Measurements from ENCODE around the gene PPM1M.

Gene PPM1M, protein sequence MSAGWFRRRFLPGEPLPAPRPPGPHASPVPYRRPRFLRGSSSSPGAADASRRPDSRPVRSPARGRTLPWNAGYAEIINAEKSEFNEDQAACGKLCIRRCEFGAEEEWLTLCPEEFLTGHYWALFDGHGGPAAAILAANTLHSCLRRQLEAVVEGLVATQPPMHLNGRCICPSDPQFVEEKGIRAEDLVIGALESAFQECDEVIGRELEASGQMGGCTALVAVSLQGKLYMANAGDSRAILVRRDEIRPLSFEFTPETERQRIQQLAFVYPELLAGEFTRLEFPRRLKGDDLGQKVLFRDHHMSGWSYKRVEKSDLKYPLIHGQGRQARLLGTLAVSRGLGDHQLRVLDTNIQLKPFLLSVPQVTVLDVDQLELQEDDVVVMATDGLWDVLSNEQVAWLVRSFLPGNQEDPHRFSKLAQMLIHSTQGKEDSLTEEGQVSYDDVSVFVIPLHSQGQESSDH

DNA sequence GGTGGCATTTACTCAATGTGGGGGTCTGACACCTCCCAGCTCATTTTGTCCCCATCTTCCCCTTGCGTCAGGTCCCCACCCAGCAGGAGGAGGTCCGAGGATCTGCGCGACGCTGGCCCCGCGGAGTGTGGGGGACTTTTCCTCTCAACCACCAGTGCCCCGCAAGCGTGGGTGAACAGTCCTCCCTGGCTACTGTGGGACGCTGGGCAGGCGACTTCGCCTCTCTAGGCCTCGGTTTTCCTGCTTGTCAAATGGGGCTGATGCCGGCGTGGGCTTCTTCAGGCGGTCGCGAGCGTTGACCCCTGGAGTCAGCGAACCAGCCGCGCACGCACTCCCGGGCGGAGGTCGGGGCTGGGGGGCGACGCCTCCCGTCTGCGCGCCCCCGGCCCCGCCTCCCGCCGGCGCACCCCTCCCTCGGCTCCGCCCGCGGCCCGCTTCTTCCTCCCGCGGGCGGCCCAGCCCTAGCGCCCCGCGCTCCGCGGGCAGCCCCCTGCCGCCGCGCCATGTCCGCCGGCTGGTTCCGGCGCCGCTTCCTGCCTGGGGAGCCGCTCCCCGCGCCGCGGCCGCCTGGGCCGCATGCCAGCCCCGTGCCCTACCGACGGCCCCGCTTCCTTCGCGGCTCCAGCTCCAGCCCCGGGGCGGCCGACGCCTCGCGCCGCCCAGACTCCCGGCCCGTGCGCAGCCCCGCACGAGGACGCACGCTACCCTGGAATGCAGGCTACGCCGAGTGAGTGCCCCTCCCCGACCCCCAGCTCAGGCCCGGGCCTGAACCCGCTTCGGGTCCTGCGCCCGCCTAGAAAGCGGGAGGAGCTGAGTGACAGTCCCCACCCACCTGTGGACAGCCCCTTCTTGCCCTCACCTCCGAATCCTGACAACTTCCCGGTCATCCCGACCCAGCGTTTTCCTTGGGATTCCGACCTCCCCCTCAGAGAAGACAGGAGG lies at the start of gene PPM1M:
Gene PPM1M, plus strand, starts transcription at position 438 of the 942 bp plus-strand sequence. Its CDS starts 66 bp downstream, at position 504.
- DNase-seq = no peak

DNA sequence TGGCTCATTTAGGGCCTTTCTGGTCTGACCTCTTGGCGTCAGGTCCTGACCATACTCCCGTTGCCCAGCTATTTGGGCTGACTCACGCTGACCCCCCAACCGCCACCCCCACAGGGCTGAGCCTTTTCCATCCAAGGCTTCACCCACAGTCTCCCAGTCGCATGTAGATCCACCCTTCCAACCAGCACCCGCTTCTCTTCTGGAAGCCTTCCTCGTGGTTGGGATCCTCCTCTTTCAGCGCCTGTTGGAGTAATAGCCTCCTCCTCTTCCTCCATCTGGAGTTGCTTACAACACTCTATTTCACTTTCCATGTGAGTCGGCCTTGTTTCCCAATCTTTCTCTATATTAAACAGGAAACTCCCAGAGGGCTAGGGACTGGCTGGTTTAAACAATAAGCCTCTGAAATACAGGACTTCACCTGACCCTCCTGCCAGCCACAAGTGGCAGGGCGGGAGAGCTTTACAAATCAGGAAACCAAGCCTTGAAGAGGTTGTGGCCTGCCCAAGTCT lies 49.7 kb upstream of the PPM1M start:
- no peak for DNase-seq

DNA sequence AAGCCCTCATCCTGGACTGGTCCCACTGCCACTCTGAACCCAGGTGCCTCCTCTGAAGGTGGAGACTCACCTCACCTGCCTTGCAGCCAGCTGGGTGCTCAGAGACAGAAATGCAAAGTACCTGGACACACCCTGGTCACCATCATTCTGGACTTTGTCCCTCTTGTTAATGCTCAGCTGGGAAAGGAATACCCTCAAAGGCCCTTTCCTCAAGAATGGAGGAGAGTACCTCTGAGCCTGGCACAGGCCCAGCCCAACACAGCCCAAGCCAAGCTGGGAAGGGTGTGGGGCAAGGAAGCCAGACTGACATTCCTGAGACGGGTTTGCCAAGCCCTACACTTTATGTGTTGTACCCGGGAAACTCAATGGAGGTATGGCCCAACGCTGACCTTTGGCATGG lies 48.6 kb upstream of the PPM1M start:
- no peak for DNase-seq

DNA sequence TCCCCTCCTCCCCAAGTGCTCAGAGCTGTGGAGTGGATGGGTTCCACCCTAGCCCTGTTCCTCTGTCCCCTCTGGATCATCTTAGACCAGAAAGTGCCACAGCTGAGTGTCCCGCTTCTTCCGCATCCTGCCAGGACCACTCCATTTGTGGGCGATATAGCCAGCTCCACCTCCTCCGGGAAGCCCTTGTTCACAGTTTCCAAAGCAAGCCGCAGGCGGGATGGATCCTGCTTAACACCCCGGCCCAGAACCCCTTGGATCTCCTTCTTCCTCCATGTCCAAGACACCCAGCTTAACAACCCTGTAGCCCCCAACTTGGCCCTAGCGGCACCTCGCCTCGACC lies 48.1 kb upstream of the PPM1M start:
- DNase-seq = no peak

DNA sequence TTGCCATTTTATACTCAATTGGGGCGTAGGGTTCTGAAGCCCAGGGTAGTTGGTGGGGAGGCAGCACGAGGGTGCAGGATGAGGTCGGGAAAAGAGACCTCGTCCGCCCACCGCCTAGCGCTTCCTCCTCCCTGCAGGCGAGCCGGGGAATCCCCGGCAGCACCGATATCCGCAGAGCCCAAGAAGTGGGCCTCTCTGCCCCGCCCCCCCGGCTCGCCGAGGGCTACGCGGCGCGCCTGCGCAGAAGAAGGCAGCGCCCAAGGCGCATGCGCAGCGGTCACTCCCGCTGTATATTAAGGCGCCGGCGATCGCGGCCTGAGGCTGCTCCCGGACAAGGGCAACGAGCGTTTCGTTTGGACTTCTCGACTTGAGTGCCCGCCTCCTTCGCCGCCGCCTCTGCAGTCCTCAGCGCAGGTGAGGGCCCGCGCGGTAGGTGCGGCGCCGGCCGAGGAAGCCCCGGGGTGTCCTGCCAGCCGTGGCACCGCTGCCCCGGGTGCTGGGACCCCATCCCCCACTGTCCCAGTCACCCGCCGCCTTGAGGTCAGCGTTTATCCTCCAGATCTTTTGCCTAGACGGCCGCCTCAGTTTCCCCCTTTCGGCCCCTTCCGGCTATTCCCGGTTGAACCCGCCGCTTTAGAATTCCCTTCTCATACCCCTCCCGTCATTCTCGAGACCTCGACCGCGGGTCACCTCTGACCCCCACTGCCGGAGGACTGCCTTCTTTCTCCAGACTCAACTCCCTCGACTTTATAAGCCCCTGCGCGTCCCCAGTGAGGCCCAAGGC lies 47.5 kb upstream of the PPM1M start, which contains the start of gene ALAS1:
Gene ALAS1, plus strand, starts transcription at position 319 of the 784 bp plus-strand sequence. CDS start 1,082 bp downstream, outside the sequence.
- DNase-seq = peak; percentile 30

DNA sequence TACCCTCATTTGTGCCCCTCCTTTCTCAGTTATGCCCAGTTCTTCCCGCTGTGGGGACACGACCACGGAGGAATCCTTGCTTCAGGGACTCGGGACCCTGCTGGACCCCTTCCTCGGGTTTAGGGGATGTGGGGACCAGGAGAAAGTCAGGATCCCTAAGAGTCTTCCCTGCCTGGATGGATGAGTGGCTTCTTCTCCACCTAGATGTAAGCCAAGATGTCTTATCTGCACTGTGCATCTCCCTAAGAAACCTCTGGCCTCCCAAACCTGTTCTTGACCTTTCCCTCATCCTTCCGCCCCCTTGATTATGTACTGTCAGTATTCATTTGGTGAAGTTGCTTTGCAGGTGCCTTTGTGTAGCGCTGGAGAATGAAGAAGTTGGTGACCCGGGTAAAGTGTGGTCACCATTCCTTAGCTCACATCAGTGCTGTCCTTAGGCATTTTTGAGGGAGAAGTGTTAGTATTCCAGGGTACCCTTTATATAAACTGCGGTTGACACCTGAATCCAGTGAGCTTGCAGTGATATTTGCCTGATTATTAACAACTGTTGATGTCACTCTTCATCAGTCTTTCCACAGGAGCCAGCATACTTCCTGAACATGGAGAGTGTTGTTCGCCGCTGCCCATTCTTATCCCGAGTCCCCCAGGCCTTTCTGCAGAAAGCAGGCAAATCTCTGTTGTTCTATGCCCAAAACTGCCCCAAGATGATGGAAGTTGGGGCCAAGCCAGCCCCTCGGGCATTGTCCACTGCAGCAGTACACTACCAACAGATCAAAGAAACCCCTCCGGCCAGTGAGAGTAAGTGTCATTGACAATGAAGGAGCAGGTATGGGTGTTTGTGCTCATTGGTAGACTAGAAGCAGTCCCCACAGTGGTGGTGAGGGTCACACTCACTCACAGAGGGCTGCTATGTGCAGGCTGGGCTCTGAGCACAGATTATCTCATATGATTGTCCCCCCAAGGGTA lies 46.6 kb upstream of the PPM1M start:
- no peak for DNase-seq

DNA sequence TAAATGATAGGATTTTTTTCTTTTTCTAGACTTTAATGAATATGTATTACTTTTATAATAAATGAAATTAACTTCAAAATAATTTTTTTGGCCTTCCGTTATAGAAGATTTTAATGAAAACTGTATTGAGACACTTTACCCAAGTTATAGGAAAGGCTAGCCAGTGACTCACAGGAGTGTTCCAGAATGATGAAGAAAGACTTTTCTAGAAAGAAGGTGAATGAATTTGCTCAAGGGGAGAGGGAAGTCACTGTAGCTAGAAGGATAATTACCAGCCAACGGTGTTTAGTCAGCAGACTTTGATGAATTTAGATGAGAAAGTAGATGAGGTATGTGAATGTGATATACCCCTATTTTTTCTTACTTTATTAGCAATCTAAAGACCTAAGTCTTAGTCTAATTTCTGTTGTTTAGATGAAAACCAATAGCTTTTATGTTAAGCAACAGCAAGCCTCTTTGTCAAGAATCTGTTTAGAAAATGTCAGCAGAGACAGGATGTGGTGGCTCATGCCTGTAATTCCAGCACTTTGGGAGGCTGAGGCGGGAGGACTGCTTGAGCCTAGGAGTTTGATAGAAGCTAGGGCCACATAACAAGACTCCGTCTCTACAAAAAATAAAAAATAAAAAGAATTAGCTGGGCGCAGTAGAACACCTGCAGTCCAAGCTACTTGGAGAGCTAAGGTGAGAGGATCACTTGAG lies 44.4 kb upstream of the PPM1M start:
- DNase-seq = no peak

DNA sequence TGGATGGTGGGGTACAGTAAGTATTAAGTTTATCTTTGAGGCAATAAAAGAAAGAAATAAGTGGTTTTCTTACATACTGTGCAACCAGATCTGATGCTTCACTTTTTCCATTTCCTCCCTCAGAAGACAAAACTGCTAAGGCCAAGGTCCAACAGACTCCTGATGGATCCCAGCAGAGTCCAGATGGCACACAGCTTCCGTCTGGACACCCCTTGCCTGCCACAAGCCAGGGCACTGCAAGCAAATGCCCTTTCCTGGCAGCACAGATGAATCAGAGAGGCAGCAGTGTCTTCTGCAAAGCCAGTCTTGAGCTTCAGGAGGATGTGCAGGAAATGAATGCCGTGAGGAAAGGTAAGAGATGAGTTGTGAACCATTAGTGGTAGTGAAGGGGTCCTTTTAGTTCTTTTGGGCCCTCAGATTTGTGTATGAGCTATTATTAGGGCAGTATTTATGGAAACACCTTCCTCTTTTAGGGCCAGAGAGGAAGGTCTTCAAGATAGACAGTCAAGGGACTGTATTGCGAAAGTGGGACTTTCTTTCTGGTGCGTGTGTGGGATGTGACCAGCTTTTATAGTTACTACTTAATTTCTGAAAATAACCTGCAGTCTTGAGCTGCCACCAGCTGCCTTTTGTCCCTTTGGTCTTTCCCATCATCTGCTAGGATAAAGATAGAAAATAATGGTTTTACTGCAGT lies 43.0 kb upstream of the PPM1M start:
- DNase-seq = no peak

DNA sequence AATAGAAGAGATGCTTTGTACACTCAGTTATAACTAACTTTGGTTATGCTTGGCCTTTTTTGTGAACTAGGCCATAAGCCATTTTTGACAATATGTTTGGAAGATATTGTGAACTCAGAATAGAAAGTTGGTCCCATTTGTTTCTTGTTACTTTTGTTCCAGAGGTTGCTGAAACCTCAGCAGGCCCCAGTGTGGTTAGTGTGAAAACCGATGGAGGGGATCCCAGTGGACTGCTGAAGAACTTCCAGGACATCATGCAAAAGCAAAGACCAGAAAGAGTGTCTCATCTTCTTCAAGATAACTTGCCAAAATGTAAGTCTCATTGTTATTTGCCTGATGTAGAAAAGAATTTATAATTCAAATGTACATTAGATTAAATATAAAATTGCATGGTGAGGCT lies 41.9 kb upstream of the PPM1M start:
- no peak for DNase-seq

DNA sequence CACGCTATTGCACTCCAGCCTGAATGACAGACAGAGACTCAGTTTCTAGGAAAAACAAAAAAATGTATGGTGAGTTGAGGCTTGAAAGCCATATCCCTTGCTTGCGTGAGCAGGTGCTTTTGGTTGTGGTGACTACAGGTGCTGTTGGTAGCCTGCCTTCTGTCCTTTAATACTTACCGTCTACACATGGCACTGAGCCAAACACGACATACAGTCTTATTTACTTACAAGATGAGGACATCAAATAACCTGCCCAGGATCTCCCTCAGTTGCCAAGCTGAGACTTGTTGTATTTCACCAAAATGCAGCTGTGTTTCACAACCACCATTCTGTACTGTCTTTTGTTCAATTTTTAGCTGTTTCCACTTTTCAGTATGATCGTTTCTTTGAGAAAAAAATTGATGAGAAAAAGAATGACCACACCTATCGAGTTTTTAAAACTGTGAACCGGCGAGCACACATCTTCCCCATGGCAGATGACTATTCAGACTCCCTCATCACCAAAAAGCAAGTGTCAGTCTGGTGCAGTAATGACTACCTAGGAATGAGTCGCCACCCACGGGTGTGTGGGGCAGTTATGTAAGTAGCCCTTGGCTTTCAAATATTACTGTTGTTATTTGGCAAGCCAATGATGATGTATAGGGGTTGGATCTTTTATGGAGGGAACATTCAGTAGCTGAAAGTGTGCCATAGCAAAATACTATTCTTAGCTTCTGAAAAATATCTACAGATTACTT lies 41.1 kb upstream of the PPM1M start:
- peak; percentile 27 for DNase-seq

DNA sequence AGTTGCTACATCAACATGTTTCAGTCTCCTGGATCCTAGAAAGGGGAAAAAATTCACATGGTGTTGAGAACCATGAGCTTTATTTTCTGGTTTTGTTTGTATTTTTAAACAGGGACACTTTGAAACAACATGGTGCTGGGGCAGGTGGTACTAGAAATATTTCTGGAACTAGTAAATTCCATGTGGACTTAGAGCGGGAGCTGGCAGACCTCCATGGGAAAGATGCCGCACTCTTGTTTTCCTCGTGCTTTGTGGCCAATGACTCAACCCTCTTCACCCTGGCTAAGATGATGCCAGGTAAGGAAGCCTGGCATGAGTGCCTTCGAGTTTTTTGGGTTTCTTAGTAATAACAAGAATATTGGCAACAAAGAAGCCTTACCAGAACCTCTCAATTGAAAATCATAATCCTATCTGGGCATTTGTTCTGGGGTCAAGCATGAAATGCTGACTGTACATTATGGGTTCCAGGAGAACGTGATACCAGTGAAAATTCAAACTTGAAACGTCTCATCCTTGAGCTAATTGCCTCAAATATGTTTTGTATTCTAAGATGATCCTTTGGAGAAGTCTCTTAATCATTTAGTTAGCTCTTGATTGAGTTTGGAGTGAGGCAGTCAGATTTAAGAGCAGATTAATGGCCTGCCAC lies 39.7 kb upstream of the PPM1M start:
- DNase-seq = no peak

DNA sequence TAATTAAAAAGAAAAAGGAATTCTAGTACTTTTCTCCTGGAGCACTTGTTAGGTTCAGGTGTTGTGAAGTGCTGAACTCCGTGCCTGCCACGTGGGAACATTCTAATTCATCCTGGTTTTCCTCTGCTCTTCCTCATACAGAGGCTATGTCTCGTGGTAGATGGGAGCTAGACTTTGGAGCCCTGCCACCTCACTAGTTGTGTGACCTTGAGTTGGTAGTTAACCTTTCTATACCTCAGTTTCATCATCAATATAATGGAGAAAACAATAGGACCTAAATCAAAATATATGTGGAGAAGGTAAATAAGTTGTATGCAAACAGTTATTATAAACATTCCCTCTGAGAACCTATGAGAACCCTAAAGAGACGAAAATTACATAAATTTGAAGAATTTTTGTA lies 37.0 kb upstream of the PPM1M start:
- DNase-seq = no peak

DNA sequence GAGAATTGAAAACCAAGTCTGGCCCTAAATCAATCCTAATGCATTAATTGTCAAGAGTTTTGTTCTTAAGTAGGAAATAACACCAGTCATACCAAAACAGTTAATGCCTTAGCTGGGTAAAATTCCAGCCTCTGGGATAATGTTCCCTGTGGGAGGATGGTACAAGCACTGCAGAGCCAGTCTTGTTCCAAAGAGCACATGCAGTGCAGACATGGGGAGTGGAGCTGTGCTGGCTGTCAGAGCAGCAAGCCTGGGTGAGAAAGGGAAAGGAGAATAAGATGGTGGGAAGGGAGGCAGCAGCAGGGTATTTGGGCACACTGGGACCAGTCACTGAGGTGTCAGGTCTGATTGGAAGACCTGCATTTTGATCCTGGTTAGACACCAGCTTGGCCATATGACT lies 35.5 kb upstream of the PPM1M start:
- DNase-seq = no peak

DNA sequence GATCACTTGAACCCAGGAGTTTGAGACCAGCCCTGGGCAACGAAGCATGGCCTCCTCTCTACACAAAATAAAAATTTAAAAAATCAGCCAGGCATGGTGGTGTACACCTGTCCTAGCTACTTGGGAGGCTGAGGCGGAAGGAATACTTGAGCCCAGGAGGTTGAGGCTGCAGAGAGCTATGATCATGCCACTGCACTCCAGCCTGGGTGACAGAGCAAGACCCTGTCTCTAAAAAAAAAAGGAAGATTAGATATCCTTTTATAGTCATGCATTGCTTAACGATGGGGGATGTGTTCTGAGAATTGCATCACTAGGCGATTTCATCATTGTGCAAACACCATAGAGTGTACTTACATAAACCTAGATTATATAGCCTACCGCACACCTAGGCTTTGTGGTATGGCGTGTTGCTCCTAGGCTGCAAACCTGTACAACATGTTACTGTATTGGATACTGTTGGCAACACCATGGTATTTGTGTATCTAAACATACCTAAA lies 35.0 kb upstream of the PPM1M start:
- DNase-seq = no peak

DNA sequence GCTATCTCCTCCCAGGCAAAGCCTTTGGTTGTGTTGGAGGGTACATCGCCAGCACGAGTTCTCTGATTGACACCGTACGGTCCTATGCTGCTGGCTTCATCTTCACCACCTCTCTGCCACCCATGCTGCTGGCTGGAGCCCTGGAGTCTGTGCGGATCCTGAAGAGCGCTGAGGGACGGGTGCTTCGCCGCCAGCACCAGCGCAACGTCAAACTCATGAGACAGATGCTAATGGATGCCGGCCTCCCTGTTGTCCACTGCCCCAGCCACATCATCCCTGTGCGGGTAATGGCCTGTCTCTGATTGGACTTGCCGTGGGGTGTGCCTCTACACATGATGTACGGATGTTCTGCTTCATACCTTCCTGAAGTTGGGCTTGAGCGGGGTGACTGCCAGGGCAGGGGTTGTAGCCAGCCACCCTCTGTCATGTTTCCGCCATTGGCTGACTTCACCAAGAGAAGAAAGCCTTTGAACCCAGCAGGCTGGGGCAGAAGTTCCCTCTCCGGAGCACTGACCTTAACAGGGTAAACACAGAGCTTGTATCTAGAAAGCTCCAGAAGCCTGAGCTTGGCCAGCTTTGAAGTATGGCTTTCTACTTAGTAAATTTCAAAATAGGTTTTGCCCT lies 34.2 kb upstream of the PPM1M start:
- no peak for DNase-seq

DNA sequence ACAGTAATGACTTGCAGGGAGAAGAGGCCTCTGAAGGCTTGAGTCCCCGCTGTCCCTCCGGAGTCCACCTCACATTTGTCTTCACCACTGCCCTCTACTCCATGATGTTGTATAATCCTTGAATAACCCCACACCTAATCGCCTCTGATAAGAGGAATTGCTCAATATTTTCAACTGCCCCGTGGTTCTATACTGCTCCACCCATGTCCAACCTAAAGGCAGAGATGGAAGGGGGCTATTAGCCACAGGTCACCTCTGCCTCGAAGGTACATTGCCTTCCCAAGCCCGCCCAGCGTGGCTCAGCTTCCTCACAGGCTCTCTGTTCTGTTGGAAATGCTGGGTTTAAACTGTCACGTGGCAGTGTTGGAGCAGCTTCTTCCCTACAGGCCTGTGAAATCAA lies 32.6 kb upstream of the PPM1M start:
- no peak for DNase-seq

DNA sequence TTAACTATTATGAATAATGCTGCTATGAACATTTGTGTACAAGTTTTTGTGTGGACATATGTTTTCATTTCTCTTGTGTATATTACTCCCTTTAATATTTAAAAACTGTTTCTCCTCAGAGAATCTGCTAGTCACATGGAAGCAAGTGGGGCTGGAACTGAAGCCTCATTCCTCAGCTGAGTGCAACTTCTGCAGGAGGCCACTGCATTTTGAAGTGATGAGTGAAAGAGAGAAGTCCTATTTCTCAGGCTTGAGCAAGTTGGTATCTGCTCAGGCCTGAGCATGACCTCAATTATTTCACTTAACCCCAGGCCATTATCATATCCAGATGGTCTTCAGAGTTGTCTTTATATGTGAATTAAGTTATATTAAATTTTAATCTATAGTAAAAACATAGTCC lies 31.7 kb upstream of the PPM1M start:
- no peak for DNase-seq

DNA sequence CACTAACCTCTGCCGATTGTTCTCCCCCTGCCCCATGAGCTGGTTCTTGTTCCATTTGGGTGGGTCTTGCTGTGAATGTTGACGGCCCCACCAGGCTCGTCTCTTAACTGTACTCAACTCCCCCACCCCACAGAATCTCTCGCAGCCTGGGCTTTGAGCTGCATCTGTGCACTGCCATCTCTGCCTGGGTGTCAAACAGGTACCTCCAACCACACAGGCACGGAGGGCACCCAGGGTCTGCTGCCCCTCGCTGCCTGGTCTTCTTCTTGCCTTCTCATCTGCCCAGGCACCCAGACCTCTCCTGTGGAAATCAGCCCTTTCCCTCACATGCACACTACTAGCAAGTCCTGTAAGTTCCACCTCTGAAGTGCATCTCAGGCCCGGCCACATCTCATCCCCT lies 30.2 kb upstream of the PPM1M start:
- DNase-seq = no peak

All from NCI-H2081 treated with DMSO at 0.1 percent for 48 hours (cell line).